CD4-positive, alpha-beta memory T cell (primary cell): ENCODE results near the gene SEMA3B. TPM values are rescaled to one million over a fixed set of nuclear protein-coding genes. Genes with fewer than 3 reads are reported as not detected.

Source experiments
- CTCF ChIA-PET: fragments of 350-600 bp; sonication (Branson Sonifier 250); formaldehyde crosslinking; loops from one replicate; lab custom pipeline; 2021; ENCODE audit warnings: inconsistent platforms; ENCODE audit not compliant: partially characterized antibody; lab: Charles Lee
- POLR2A ChIA-PET: fragments of 350-600 bp; sonication (Branson Sonifier 250); formaldehyde crosslinking; loops from one replicate; lab custom pipeline; 2021; ENCODE audit not compliant: partially characterized antibody; lab: Charles Lee
- DNase-seq, 5 donors: peaks; one replicate each; pipeline versions ENCODE4 v3.0.0 to v3.0.0-alpha.2; 2020 to 2022; ENCODE audit warnings: mixed read lengths in 1 of 5
- H3K27ac ChIP-seq: one replicate; pipeline ENCODE4 v1.7.0; 2013; ENCODE audit warnings: low read depth, low read length
- H3K27me3 ChIP-seq: 2 replicates; pipeline ENCODE4 v1.7.0; 2013; ENCODE audit warnings: mild to moderate bottlenecking, low read length, moderate library complexity; ENCODE audit not compliant: insufficient read depth
- H3K36me3 ChIP-seq: 2 replicates; pipeline ENCODE4 v1.7.0; 2013; ENCODE audit warnings: mild to moderate bottlenecking, low read length, moderate library complexity; ENCODE audit not compliant: insufficient read depth
- H3K4me1 ChIP-seq: 2 replicates; pipeline ENCODE4 v1.7.0; 2013; ENCODE audit warnings: mild to moderate bottlenecking, low read length, moderate library complexity; ENCODE audit not compliant: insufficient read depth
- H3K4me3 ChIP-seq, 2 donors: one replicate each; pipeline ENCODE4 v1.7.0; 2013; ENCODE audit warnings: low read length in 2 of 2, mild to moderate bottlenecking in 1 of 2
- H3K9me3 ChIP-seq, 2 donors: one replicate each; pipeline ENCODE4 v1.7.0; 2013; ENCODE audit warnings: low read length in 2 of 2, control low read depth in 1 of 2; ENCODE audit not compliant: control insufficient read depth in 1 of 2
- H3K27ac Mint-ChIP-seq, 7 donors: one replicate each; pipeline ENCODE4 v1.8.0; 2020 to 2021; ENCODE audit warnings: mixed read lengths in 7 of 7, mild to moderate bottlenecking in 6 of 7, inconsistent platforms in 3 of 7, moderate library complexity in 3 of 7
- H3K27me3 Mint-ChIP-seq, 2 donors: one replicate each; pipeline ENCODE4 v1.8.0; 2020 to 2021; ENCODE audit warnings: mixed read lengths in 2 of 2
- H3K36me3 Mint-ChIP-seq, 2 donors: one replicate each; pipeline ENCODE4 v1.8.0; 2020 to 2021; ENCODE audit warnings: mixed read lengths in 2 of 2, inconsistent platforms in 1 of 2, mild to moderate bottlenecking in 1 of 2
- H3K4me1 Mint-ChIP-seq, 4 donors: one replicate each; pipeline ENCODE4 v1.8.0; 2020 to 2021; ENCODE audit warnings: mixed read lengths in 4 of 4, mild to moderate bottlenecking in 1 of 4
- H3K4me3 Mint-ChIP-seq, 8 donors: one replicate each; pipeline ENCODE4 v1.8.0; 2020 to 2021; ENCODE audit warnings: mixed read lengths in 8 of 8, mild to moderate bottlenecking in 7 of 8, moderate library complexity in 6 of 8, inconsistent platforms in 3 of 8
- H3K9me3 Mint-ChIP-seq, 8 donors: one replicate each; pipeline ENCODE4 v1.8.0; 2020 to 2021; ENCODE audit warnings: mixed read lengths in 8 of 8, mild to moderate bottlenecking in 5 of 8, inconsistent platforms in 3 of 8, moderate library complexity in 1 of 8
- intact Hi-C: fragments of 100-400 bp; cut with micrococcal nuclease; formaldehyde crosslinking; loops from one replicate; pipeline ENCODE4 v1.15.1; 2023
- polyA plus RNA-seq, 2 donors: library from polyadenylated mRNA; unstranded; fragments of 300-500 nt; fragmentation: Illumina TruSeq; gene quantifications; one replicate each; pipeline ENCODE4 v1.2.3, GENCODE V29; 2021
- total RNA-seq, 2 experiments: library from RNA; stranded (reverse); gene quantifications; one replicate each; pipeline ENCODE4 v1.2.3, GENCODE V29; 2021

SEMA3B gene
- total and polyA plus RNA-seq, 4 experiments from 2014 or later: 0.50 to 0.87 TPM; not detected in 2

- Mint-ChIP-seq H3K36me3 (peaks cover 0 to 16% of the 10 kb centered on the region in 2 donors), H3K9me3 (no peaks in the 10 kb centered on the region), H3K27ac (peak overlapping the region; percentile 3 to 79 (median 68)), H3K27me3 (no peaks in the 10 kb centered on the region), H3K4me1 (peaks cover 17 to 55% (median 37%) of the 10 kb centered on the region in 4 donors), H3K4me3 (peak overlapping the region in 3 of 8 donors; percentile 21 to 54 (median 35))
- Histone ChIP-seq H3K36me3 (peaks cover 10% of the 10 kb centered on the region), H3K27me3 (no peaks in the 10 kb centered on the region), H3K4me3 (no peak overlapping the region), H3K9me3 (no peaks in the 10 kb centered on the region), H3K4me1 (peaks cover 35% of the 10 kb centered on the region), H3K27ac (no peak overlapping the region)
- peak in 1 of 5 donors; percentile 20 for DNase-seq
- CTCF ChIA-PET: interaction anchor here (0.9 to 5.6 kb wide), 6 partner anchors 11 to 51 kb away, joined by 3 to 37 read pairs (median 10); partner anchors contain the start of genes HYAL3, IFRD2 and NAA80
- intact Hi-C loops: no loop called here
- POLR2A ChIA-PET: interaction anchor here (2.1 to 14.4 kb wide), 5 partner anchors 8 to 25 kb away, joined by 8 to 144 read pairs (median 16); partner anchors contain the start of genes HYAL3, NAA80 and RASSF1
Measured at GRCh38 chr3:50323092-50323600, 54.2 kb downstream of the SEMA3B start.

DNA sequence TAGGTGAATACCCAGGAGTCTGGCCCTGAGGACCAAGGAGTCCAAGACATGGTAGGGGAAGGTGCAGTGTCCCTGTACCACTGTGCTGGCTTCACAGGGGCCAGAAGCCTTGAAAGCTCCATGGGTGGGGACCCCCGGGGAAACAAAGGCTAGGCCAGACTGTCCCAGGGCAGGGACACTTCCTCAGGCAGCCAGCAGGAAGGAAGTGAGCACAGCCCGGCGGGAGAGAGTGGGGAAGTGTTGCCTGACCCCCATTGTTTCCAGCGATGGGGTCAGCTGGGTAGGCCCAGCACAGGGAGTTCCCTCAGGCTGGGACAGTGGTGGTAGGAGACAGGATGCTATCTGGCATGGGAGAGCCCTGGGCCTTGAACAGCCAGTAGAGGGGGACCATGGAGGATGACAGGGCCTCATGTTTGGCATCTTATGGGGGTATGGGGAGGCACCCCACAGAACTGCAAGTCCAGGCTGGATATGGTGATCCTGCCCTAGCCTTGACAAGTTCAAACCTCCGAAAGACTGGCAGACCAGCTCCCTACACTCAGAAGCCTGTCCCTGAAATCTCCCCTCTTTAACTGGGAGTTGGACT, 54.8 kb downstream of the SEMA3B start:
- H3K27me3 ChIP-seq: no peaks in the 10 kb centered on the region
- Mint-ChIP-seq H3K9me3 (peaks cover 0 to 1% (median 0%) of the 10 kb centered on the region in 8 donors), H3K27me3 (no peaks in the 10 kb centered on the region), H3K36me3 (peaks cover 0 to 22% of the 10 kb centered on the region in 2 donors), H3K4me1 (peaks cover 21 to 56% (median 38%) of the 10 kb centered on the region in 4 donors), H3K27ac (peak overlapping the region in 4 of 7 donors; percentile 29 to 90 (median 78)), H3K4me3 (peak overlapping the region in 1 of 8 donors; percentile 35)
- peaks cover 39% of the 10 kb centered on the region for H3K4me1 ChIP-seq
- CTCF ChIA-PET: interaction anchor here (0.5 to 5.6 kb wide), 15 partner anchors 8 to 509 kb away, joined by 3 to 37 read pairs (median 5); partner anchors contain the start of genes CYB561D2, HYAL3, IFRD2 and NAA80
- peak in 1 of 5 donors; percentile 27 for DNase-seq
- H3K27ac ChIP-seq: no peak overlapping the region
- no peak overlapping the region for H3K4me3 ChIP-seq
- intact Hi-C loops: loop anchor here (1.0 to 2.0 kb wide), 2 partner anchors 49 to 129 kb away; no protein-coding TSS in a partner anchor
- H3K36me3 ChIP-seq: peaks cover 10% of the 10 kb centered on the region
- H3K9me3 ChIP-seq: no peaks in the 10 kb centered on the region
- POLR2A ChIA-PET: interaction anchor here (0.6 to 14.4 kb wide), 6 partner anchors 9 to 31 kb away, joined by 3 to 144 read pairs (median 8); partner anchors contain the start of genes HYAL3, IFRD2, NAA80 and RASSF1

GRCh38 chr3:50324351-50325112, 55.6 kb downstream of the SEMA3B start:
- H3K27ac Mint-ChIP-seq: peak overlapping the region; percentile 53 to 93 (median 82)
- H3K4me3 ChIP-seq: no peak overlapping the region
- H3K4me3 Mint-ChIP-seq: peak overlapping the region in 5 of 8 donors; percentile 17 to 67 (median 39)
- peaks cover 0 to 1% (median 0%) of the 10 kb centered on the region in 8 donors for H3K9me3 Mint-ChIP-seq
- DNase-seq: peak; percentile 39 to 65 (median 49)
- H3K4me1 Mint-ChIP-seq: peaks cover 21 to 49% (median 35%) of the 10 kb centered on the region in 4 donors
- no peaks in the 10 kb centered on the region for H3K27me3 Mint-ChIP-seq
- no peaks in the 10 kb centered on the region for H3K9me3 ChIP-seq
- intact Hi-C loops: loop anchor here (1.0 to 2.0 kb wide), 2 partner anchors 50 to 130 kb away; no protein-coding TSS in a partner anchor
- peaks cover 0 to 25% of the 10 kb centered on the region in 2 donors for H3K36me3 Mint-ChIP-seq
- H3K27me3 ChIP-seq: no peaks in the 10 kb centered on the region
- H3K27ac ChIP-seq: no peak overlapping the region
- peaks cover 10% of the 10 kb centered on the region for H3K36me3 ChIP-seq
- peaks cover 40% of the 10 kb centered on the region for H3K4me1 ChIP-seq
- ChIA-PET POLR2A (interaction anchor here (0.7 to 14.4 kb wide), 6 partner anchors 10 to 32 kb away, joined by 3 to 144 read pairs (median 8); partner anchors contain the start of genes HYAL3, IFRD2 and NAA80), CTCF (interaction anchor here (0.5 to 5.6 kb wide), 16 partner anchors 9 to 509 kb away, joined by 3 to 37 read pairs (median 5); partner anchors contain the start of genes CYB561D2, HYAL3, IFRD2 and NAA80)

DNA sequence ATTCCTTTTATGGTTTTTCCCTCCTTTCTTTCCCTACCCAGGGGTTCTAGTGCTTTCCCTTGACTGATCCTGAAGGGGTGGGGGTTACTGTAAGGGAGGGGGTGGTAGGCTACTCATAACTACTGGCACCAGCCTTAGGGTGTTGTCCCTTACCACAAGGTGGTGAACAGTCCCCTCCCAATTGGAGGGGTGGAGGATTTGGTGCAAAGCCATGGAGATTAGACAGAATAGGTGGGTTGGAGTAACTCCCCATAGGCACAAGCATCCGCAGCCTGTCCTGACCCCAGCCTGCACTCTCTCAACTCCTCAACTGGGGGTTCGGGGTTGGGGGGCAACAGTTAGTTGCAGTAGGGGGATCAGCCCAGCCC, 56.1 kb downstream of the SEMA3B start:
- peaks cover 0 to 31% of the 10 kb centered on the region in 2 donors for H3K36me3 Mint-ChIP-seq
- no peak for DNase-seq
- peak overlapping the region in 1 of 8 donors; percentile 67 for H3K4me3 Mint-ChIP-seq
- Histone ChIP-seq H3K4me3 (no peak overlapping the region), H3K36me3 (peaks cover 15% of the 10 kb centered on the region), H3K27ac (no peak overlapping the region), H3K9me3 (no peaks in the 10 kb centered on the region), H3K27me3 (no peaks in the 10 kb centered on the region), H3K4me1 (peaks cover 34% of the 10 kb centered on the region)
- H3K27me3 Mint-ChIP-seq: no peaks in the 10 kb centered on the region
- peaks cover 19 to 43% (median 30%) of the 10 kb centered on the region in 4 donors for H3K4me1 Mint-ChIP-seq
- CTCF ChIA-PET: interaction anchor here (0.6 to 5.6 kb wide), 9 partner anchors 12 to 217 kb away, joined by 3 to 37 read pairs (median 7); partner anchors contain the start of genes HYAL3, IFRD2, NAA80 and RASSF1
- POLR2A ChIA-PET: interaction anchor here (0.7 to 14.4 kb wide), 5 partner anchors 10 to 31 kb away, joined by 3 to 144 read pairs (median 8); partner anchors contain the start of genes HYAL3 and NAA80
- peaks cover 0 to 1% (median 0%) of the 10 kb centered on the region in 8 donors for H3K9me3 Mint-ChIP-seq
- intact Hi-C loops: loop anchor here (2.0 kb wide), 1 partner anchor 130 kb away; no protein-coding TSS in a partner anchor
- H3K27ac Mint-ChIP-seq: peak overlapping the region; percentile 29 to 90 (median 79)

DNA sequence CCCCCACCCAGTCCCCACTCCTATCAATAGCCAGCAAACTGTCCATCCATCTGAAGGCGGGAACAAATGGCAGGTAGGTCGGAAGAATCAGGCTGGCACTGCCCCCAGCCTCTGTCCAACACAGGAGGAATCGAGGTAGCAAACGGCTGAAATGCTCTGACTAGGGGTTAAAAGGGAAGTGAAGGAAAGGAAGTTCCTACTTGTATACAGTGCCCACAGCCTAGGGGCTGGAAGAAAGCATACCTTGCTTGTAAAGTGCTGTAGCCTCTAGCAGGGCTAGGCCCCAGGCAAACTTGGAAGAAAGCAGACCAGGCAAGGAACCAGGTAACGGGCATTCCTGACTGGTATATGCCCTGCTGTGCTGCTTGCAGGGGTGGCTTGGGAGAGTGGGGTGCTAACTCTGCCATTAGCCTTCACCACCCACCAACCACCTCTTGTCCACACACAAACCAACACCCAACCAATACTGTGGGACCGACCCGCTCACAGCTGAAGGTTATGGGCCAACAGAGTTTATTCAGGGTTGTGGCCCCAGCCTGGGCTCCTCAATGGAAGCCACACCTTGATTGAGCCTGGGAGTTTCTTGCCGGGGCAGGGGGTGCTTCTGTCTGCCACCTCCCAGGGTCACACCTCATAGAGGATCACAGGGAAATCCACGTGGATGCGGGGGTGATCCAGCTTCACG, 56.7 kb downstream of the SEMA3B start:
- POLR2A ChIA-PET: interaction anchor here (0.7 to 20.5 kb wide), 4 partner anchors 10 to 32 kb away, joined by 3 to 595 read pairs (median 80); partner anchors contain the start of genes CYB561D2, HYAL3, NAA80 and NPRL2
- Mint-ChIP-seq H3K36me3 (peaks cover 0 to 34% of the 10 kb centered on the region in 2 donors), H3K9me3 (peaks cover 0 to 1% (median 0%) of the 10 kb centered on the region in 8 donors), H3K4me3 (peak overlapping the region in 3 of 8 donors; percentile 21 to 67 (median 49)), H3K4me1 (peaks cover 15 to 38% (median 25%) of the 10 kb centered on the region in 4 donors), H3K27ac (peak overlapping the region in 3 of 7 donors; percentile 70 to 79 (median 76)), H3K27me3 (no peaks in the 10 kb centered on the region)
- Histone ChIP-seq H3K36me3 (peaks cover 20% of the 10 kb centered on the region), H3K4me1 (peaks cover 29% of the 10 kb centered on the region), H3K27me3 (no peaks in the 10 kb centered on the region), H3K9me3 (no peaks in the 10 kb centered on the region), H3K4me3 (no peak overlapping the region), H3K27ac (no peak overlapping the region)
- DNase-seq: peak in 1 of 5 donors; percentile 7
- CTCF ChIA-PET: interaction anchor here (0.6 to 5.6 kb wide), 10 partner anchors 11 to 131 kb away, joined by 3 to 37 read pairs (median 4); partner anchors contain the start of genes CYB561D2, HYAL3, NAA80 and NPRL2
- intact Hi-C loops: loop anchor here (2.0 kb wide), 1 partner anchor 131 kb away; no protein-coding TSS in a partner anchor
